Brain microvascular endothelial cell (primary cell): Measurements from ENCODE around the gene HSPBAP1.
"Not testable (repeated sequence)": the region's sequence is repeated elsewhere in the genome, so short reads cannot be mapped to it uniquely, and the experiment has no call there.

ENCODE experiments used
- DNase-seq: peaks from one replicate; pipeline ENCODE4 v3.0.0-alpha.2; 2020
- H3K27ac ChIP-seq: fragments of 250-450 bp; sonication (Bioruptor Pico); 2 replicates; pipeline ENCODE4 v1.5.1; 2020; ENCODE audit warnings: mild to moderate bottlenecking, moderate library complexity
- H3K27me3 ChIP-seq: fragments of 250-450 bp; sonication (Bioruptor Pico); replicated peaks from 2 replicates; pipeline ENCODE4 v1.5.1; 2020; ENCODE audit warnings: mild to moderate bottlenecking
- H3K36me3 ChIP-seq: fragments of 250-450 bp; sonication (Bioruptor Pico); replicated peaks from 2 replicates; pipeline ENCODE4 v1.5.1; 2020; ENCODE audit warnings: mild to moderate bottlenecking
- H3K4me3 ChIP-seq: 2 replicates; pipeline ENCODE4 v1.5.1; 2011; ENCODE audit warnings: low read depth, mild to moderate bottlenecking, control low read depth, low read length, moderate library complexity
- in situ Hi-C: cut with HindIII; loops from 2 replicates; pipeline ENCODE4 v1.10.0; 2017; ENCODE audit warnings: low sequenced_read_pairs, low pct_ligation_motif_present
- TF ChIP-seq, protein P1 (sequence below): IDR thresholded peaks from 2 replicates; pipeline ENCODE4 v1.5.1; 2011; ENCODE audit warnings: low read depth, mild to moderate bottlenecking, moderate library complexity, low read length, control low read depth, inconsistent platforms; ENCODE audit errors: missing control alignments

HSPBAP1 gene

GRCh38 chr3:122719273-122719921, 74.2 kb downstream of the HSPBAP1 start:
- Histone ChIP-seq H3K27me3 (no peaks in the 10 kb centered on the region), H3K36me3 (peaks cover 14% of the 10 kb centered on the region), H3K27ac (no peak overlapping the region), H3K4me3 (no peak overlapping the region)
- DNase-seq, result no peak
- in situ Hi-C loops, result no loop called here
- TF ChIP-seq, protein P1, sequence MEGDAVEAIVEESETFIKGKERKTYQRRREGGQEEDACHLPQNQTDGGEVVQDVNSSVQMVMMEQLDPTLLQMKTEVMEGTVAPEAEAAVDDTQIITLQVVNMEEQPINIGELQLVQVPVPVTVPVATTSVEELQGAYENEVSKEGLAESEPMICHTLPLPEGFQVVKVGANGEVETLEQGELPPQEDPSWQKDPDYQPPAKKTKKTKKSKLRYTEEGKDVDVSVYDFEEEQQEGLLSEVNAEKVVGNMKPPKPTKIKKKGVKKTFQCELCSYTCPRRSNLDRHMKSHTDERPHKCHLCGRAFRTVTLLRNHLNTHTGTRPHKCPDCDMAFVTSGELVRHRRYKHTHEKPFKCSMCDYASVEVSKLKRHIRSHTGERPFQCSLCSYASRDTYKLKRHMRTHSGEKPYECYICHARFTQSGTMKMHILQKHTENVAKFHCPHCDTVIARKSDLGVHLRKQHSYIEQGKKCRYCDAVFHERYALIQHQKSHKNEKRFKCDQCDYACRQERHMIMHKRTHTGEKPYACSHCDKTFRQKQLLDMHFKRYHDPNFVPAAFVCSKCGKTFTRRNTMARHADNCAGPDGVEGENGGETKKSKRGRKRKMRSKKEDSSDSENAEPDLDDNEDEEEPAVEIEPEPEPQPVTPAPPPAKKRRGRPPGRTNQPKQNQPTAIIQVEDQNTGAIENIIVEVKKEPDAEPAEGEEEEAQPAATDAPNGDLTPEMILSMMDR, result no peak

DNA sequence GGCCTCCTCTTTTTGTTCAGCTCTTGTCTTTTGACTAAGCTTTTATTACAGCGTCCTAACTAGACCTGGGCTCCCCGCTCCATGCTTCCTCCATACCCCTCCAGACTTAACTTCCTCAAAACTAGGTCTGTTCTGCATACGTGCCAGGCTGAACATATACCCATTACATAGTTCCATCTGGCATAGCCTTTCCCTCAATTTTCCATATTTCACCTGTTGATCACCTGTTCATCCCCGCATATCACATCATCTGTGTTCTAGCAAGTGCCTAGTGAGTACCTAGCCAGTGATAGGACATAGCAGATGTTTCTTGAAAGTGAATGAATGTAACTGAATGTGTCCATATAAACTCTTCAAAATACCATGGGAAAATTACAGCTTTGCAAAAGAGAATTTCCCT, 77.0 kb downstream of the HSPBAP1 start:
- Histone ChIP-seq H3K36me3 (peaks cover 14% of the 10 kb centered on the region), H3K27me3 (no peaks in the 10 kb centered on the region), H3K27ac (no peak overlapping the region), H3K4me3 (no peak overlapping the region)
- in situ Hi-C loops, result no loop called here
- TF ChIP-seq, protein P1, result no peak
- DNase-seq, result no peak

GRCh38 chr3:122714273-122714672, 79.4 kb downstream of the HSPBAP1 start:
- in situ Hi-C loops, result no loop called here

DNA sequence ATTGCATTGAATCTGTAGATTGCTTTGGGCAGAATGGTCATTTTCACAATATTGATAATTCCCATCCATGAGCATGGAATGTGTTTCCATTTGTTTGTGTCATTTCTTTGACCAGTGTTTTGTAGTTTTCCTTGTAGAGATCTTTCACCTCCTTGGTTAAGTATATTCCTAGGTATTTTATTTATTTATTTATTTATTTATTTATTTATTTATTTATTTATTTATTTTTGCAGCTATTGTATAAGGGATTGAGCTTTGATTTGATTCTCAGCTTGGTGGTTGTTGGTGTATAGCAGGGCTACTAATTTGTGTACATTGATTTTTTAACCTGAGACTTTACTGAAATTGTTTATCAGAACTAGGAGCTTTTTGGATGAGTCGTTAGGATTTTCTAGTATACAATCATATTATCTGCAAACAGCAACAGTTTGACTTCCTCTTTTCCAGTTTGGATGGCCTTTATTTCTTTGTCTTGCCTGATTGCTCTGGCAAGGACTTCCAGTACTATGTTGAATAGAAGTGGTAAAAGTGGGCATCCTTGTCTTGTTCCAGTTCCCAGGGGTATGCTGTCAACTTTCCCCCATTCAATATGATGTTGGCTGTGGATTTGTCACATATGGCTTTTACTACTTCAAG, 82.9 kb downstream of the HSPBAP1 start:
- in situ Hi-C loops, H3K27me3 ChIP-seq, H3K36me3 ChIP-seq, H3K27ac ChIP-seq, H3K4me3 ChIP-seq, DNase-seq: not testable (repeated sequence)

More at GRCh38 chr3:122714273-122714672, 79.4 kb downstream of the HSPBAP1 start:
- peaks cover 8% of the 10 kb centered on the region for H3K36me3 ChIP-seq
- TF ChIP-seq, protein P1, result no peak
- no peak overlapping the region for H3K27ac ChIP-seq
- H3K4me3 ChIP-seq, result no peak overlapping the region
- no peaks in the 10 kb centered on the region for H3K27me3 ChIP-seq
- DNase-seq, result no peak

DNA sequence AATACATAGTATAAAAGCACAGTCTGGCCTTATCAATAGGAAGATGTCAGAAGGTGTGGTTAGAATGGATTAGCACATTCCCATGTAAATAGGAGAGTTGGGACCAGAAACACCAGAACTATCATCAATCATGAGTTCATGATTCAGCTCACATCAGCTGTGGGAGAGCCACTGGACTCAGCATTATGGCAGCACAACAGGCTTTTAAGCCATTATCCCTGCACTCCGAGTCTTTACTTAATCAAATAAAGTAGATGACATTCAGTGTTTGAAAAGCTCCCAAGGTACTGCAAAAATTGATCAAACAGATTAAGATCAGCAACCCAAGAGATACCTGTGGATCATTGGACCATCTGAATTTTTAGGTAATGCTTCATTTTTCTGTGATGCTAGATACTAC, 88.3 kb downstream of the HSPBAP1 start:
- Histone ChIP-seq H3K27ac (no peak overlapping the region), H3K4me3 (no peak overlapping the region), H3K36me3 (peaks cover 7% of the 10 kb centered on the region), H3K27me3 (no peaks in the 10 kb centered on the region)
- TF ChIP-seq, protein P1, result no peak
- DNase-seq, result no peak
- in situ Hi-C loops, result no loop called here

GRCh38 chr3:122700193-122700592, 93.4 kb downstream of the HSPBAP1 start:
- TF ChIP-seq, protein P1, result no peak
- H3K27ac ChIP-seq, result no peak overlapping the region
- no peak overlapping the region for H3K4me3 ChIP-seq
- in situ Hi-C loops, result no loop called here
- H3K36me3 ChIP-seq, result peaks cover 12% of the 10 kb centered on the region
- no peaks in the 10 kb centered on the region for H3K27me3 ChIP-seq
- DNase-seq, result no peak
